Neural progenitor cell (in vitro differentiated cells): ENCODE data around the gene TFG. TPM values are rescaled to one million over a fixed set of nuclear protein-coding genes. Genes with fewer than 3 reads are reported as not detected.
"Not testable (repeated sequence)": the region's sequence is repeated elsewhere in the genome, so short reads cannot be mapped to it uniquely, and the experiment has no call there.

Experiments
- DNase-seq: peaks from one replicate; pipeline ENCODE4 v3.0.0-alpha.2; 2016; ENCODE audit warnings: low spot score
- H2AFZ ChIP-seq: fragments of 200-600 bp; sonication (generic); replicated peaks from 2 replicates; pipeline ENCODE4 v1.6.1; 2016; ENCODE audit warnings: antibody characterized with exemption
- H3F3A ChIP-seq: fragments of 200-600 bp; sonication (generic); 2 replicates; pipeline ENCODE4 v1.6.1; 2016; ENCODE audit warnings: antibody characterized with exemption, low read depth
- H3K27ac ChIP-seq: fragments of 200-600 bp; sonication (generic); 2 replicates; pipeline ENCODE4 v1.5.1; 2016; ENCODE audit warnings: mild to moderate bottlenecking
- H3K27me3 ChIP-seq: fragments of 200-600 bp; sonication (generic); 2 replicates; pipeline ENCODE4 v1.6.1; 2016; ENCODE audit warnings: mild to moderate bottlenecking, moderate library complexity
- H3K36me3 ChIP-seq: fragments of 200-600 bp; sonication (generic); 2 replicates; pipeline ENCODE4 v1.5.1; 2016
- H3K4me1 ChIP-seq: fragments of 200-600 bp; sonication (generic); 2 replicates; pipeline ENCODE4 v1.6.1; 2016; ENCODE audit warnings: mixed run types
- H3K4me2 ChIP-seq: fragments of 200-600 bp; sonication (generic); 2 replicates; pipeline ENCODE4 v1.6.1; 2016
- H3K4me3 ChIP-seq: fragments of 200-600 bp; sonication (generic); 2 replicates; pipeline ENCODE4 v1.5.1; 2016
- H3K79me2 ChIP-seq: fragments of 200-600 bp; sonication (generic); 2 replicates; pipeline ENCODE4 v1.6.1; 2016; ENCODE audit warnings: low read depth
- H3K9ac ChIP-seq: fragments of 200-600 bp; sonication (generic); 2 replicates; pipeline ENCODE4 v1.6.1; 2016
- H3K9me3 ChIP-seq: fragments of 200-600 bp; sonication (generic); 2 replicates; pipeline ENCODE4 v1.5.1; 2016; ENCODE audit warnings: low read depth
- H4K20me1 ChIP-seq: fragments of 200-600 bp; sonication (generic); 2 replicates; pipeline ENCODE4 v1.6.1; 2016; ENCODE audit warnings: low read depth
- H3K27ac Mint-ChIP-seq: 3 replicates; pipeline ENCODE4 v1.8.0; 2021; ENCODE audit warnings: mixed read lengths
- H3K27me3 Mint-ChIP-seq: 2 replicates; pipeline ENCODE4 v1.8.0; 2022; ENCODE audit warnings: low read depth, mild to moderate bottlenecking, inconsistent platforms, moderate library complexity, mixed read lengths; ENCODE audit not compliant: insufficient read depth
- H3K36me3 Mint-ChIP-seq: 3 replicates; pipeline ENCODE4 v1.8.0; 2021; ENCODE audit warnings: mixed read lengths
- H3K4me1 Mint-ChIP-seq: 3 replicates; pipeline ENCODE4 v1.8.0; 2021; ENCODE audit warnings: mixed read lengths
- H3K4me3 Mint-ChIP-seq: 3 replicates; pipeline ENCODE4 v1.8.0; 2021; ENCODE audit warnings: mild to moderate bottlenecking, moderate library complexity, mixed read lengths
- H3K9me3 Mint-ChIP-seq: 3 replicates; pipeline ENCODE4 v1.8.0; 2020; ENCODE audit warnings: mixed read lengths
- CTCF ChIP-seq: fragments of 200-600 bp; sonication (generic); IDR thresholded peaks from 2 replicates; pipeline ENCODE4 v1.5.1; 2017; ENCODE audit warnings: antibody characterized with exemption, mild to moderate bottlenecking
- EZH2 ChIP-seq: fragments of 200-600 bp; sonication (generic); IDR thresholded peaks from 2 replicates; pipeline ENCODE4 v1.6.1; 2017; ENCODE audit warnings: antibody characterized with exemption, mild to moderate bottlenecking, moderate library complexity
- EZH2phosphoT487 ChIP-seq: fragments of 200-600 bp; sonication (generic); IDR thresholded peaks from 2 replicates; pipeline ENCODE4 v1.6.1; 2017; ENCODE audit warnings: antibody characterized with exemption
- total RNA-seq: library from RNA; depleted of rRNA; stranded (reverse); fragments of >200 nt; gene quantifications from 2 replicates; pipeline ENCODE4 v1.2.3, GENCODE V29; 2015; ENCODE audit warnings: low replicate concordance

TFG gene
- total RNA-seq, 1 donor from 2014 or later = 105 TPM

DNA sequence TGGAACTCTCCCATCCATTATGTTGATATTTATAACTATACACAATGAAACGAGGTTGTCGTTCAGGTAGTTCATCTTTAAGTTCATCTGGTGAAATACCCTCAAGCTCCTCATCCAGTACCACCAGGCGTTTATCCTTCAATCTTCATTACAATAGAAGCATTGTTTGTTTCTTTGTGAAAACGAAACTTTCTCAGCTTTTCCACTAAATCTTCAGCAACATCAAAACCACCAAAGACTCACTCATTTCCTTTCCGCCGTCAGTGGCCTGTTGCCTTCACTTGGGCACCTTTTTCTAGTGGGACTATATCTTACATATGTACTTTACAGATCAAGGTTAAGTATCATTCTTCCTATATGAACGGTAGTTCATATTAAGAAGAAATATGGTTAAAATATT, 44.1 kb upstream of the TFG start:
- Mint-ChIP-seq H3K36me3 (no peaks in the 10 kb centered on the region), H3K4me3 (no peak overlapping the region), H3K27ac (no peak overlapping the region), H3K27me3 (no peaks in the 10 kb centered on the region), H3K4me1 (no peaks in the 10 kb centered on the region), H3K9me3 (peaks cover 3% of the 10 kb centered on the region)
- Histone ChIP-seq H3F3A (no peaks in the 10 kb centered on the region), H3K9ac (no peak overlapping the region), H3K9me3 (no peaks in the 10 kb centered on the region), H3K27me3 (no peaks in the 10 kb centered on the region), H3K36me3 (no peaks in the 10 kb centered on the region), H4K20me1 (no peaks in the 10 kb centered on the region), H3K79me2 (no peaks in the 10 kb centered on the region), H3K4me3 (no peak overlapping the region), H3K27ac (no peak overlapping the region), H2AFZ (peak overlapping the region; percentile 31), H3K4me1 (no peaks in the 10 kb centered on the region), H3K4me2 (no peak overlapping the region)
- TF ChIP-seq EZH2 (no peak), CTCF (no peak), EZH2phosphoT487 (no peak)
- DNase-seq = no peak

DNA sequence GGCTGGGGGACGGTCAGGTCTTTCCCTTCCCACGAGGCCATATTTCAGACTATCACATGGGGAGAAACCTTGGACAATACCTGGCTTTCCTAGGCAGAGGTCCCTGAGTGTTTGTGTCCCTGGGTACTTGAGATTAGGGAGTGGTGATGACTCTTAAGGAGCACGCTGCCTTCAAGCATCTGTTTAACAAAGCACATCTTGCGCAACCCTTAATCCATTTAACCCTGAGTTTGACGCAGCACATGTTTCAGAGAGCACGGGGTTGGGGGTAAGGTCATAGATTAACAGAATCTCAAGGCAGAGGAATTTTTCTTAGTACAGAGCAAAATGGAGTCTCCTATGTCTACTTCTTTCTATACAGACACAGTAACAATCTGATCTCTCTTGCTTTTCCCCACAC, 42.6 kb upstream of the TFG start:
- not testable (repeated sequence) for H3K27me3 Mint-ChIP-seq, H3K9ac ChIP-seq, DNase-seq, H3K9me3 ChIP-seq, H3K4me1 Mint-ChIP-seq, H3K36me3 Mint-ChIP-seq, H3K27ac ChIP-seq, H3K4me2 ChIP-seq, H3K4me3 Mint-ChIP-seq, H3K36me3 ChIP-seq, H2AFZ ChIP-seq, H3K4me3 ChIP-seq, H3K79me2 ChIP-seq, H3F3A ChIP-seq, H4K20me1 ChIP-seq, H3K27ac Mint-ChIP-seq, H3K27me3 ChIP-seq, H3K4me1 ChIP-seq
- peaks cover 14% of the 10 kb centered on the region for H3K9me3 Mint-ChIP-seq

- H3K4me3 ChIP-seq, H3F3A ChIP-seq, DNase-seq, H3K4me1 Mint-ChIP-seq, H3K36me3 Mint-ChIP-seq, H3K36me3 ChIP-seq, H3K4me2 ChIP-seq, H3K9ac ChIP-seq, H3K4me3 Mint-ChIP-seq, H3K4me1 ChIP-seq, H4K20me1 ChIP-seq, H3K27me3 Mint-ChIP-seq, H3K27ac Mint-ChIP-seq, H3K9me3 ChIP-seq, H3K27ac ChIP-seq, H3K79me2 ChIP-seq, H2AFZ ChIP-seq, H3K27me3 ChIP-seq: not testable (repeated sequence)
- peaks cover 15% of the 10 kb centered on the region for H3K9me3 Mint-ChIP-seq
These were observed 42.0 kb upstream of the TFG start for GRCh38 chr3:100667316-100667715.

DNA sequence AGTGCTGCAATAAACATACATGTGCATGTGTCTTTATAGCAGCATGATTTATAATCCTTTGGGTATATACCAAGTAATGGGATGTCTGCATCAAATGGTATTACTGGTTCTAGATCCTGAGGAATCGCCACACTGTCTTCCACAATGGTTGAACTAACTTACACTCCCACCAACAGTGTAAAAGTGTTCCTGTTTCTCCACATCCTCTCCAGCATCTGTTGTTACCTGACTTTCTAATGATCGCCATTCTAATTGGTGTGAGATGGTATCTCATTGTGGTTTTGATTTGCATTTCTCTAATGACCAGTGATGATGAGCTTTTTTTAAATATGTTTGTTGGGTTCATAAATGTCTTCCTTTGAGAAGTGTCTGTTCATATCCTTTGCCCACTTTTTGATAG, 38.3 kb upstream of the TFG start:
- not testable (repeated sequence) for H3K27me3 Mint-ChIP-seq, H2AFZ ChIP-seq

GRCh38 chr3:100681496-100681895, 27.8 kb upstream of the TFG start:
- no peak overlapping the region for H3K27ac Mint-ChIP-seq
- Histone ChIP-seq H2AFZ (no peak overlapping the region), H3K36me3 (no peaks in the 10 kb centered on the region), H3K4me3 (no peak overlapping the region), H3K9me3 (no peaks in the 10 kb centered on the region), H4K20me1 (no peaks in the 10 kb centered on the region), H3K79me2 (no peaks in the 10 kb centered on the region), H3F3A (no peaks in the 10 kb centered on the region), H3K4me1 (no peaks in the 10 kb centered on the region), H3K9ac (no peak overlapping the region), H3K27ac (no peak overlapping the region), H3K4me2 (no peak overlapping the region), H3K27me3 (no peaks in the 10 kb centered on the region)
- H3K27me3 Mint-ChIP-seq = no peaks in the 10 kb centered on the region
- H3K4me3 Mint-ChIP-seq = no peak overlapping the region
- no peaks in the 10 kb centered on the region for H3K9me3 Mint-ChIP-seq
- DNase-seq = no peak
- no peaks in the 10 kb centered on the region for H3K36me3 Mint-ChIP-seq
- TF ChIP-seq EZH2 (no peak), EZH2phosphoT487 (no peak), CTCF (no peak)
- no peaks in the 10 kb centered on the region for H3K4me1 Mint-ChIP-seq

More for the DNA sequence above, 38.3 kb upstream of the TFG start:
- not testable (repeated sequence) for H3K27ac Mint-ChIP-seq, H3K9me3 ChIP-seq, H4K20me1 ChIP-seq, H3K79me2 ChIP-seq, H3K4me2 ChIP-seq, H3K27ac ChIP-seq, H3K9ac ChIP-seq, H3K4me1 ChIP-seq, H3F3A ChIP-seq, H3K4me3 ChIP-seq, H3K36me3 Mint-ChIP-seq, DNase-seq, H3K36me3 ChIP-seq, H3K4me1 Mint-ChIP-seq, H3K27me3 ChIP-seq, H3K4me3 Mint-ChIP-seq
- H3K9me3 Mint-ChIP-seq = peaks cover 15% of the 10 kb centered on the region
